MM.1S (cell line): ENCODE data around the gene CHCHD6.

ENCODE experiments used
- DNase-seq: peaks from one replicate; pipeline ENCODE4 v3.0.0-alpha.2; 2015
- H2AFZ ChIP-seq: fragments of 300-600 bp; sonication (generic); 2 replicates; pipeline ENCODE4 v1.6.0; 2016; ENCODE audit warnings: antibody characterized with exemption, low read length
- H3F3A ChIP-seq: fragments of 300-600 bp; sonication (generic); 2 replicates; pipeline ENCODE4 v1.6.1; 2016; ENCODE audit warnings: mild to moderate bottlenecking, antibody characterized with exemption, low read length, moderate library complexity, mixed read lengths; ENCODE audit not compliant: insufficient read depth
- H3K27ac ChIP-seq: fragments of 300-600 bp; sonication (generic); 2 replicates; pipeline ENCODE4 v1.5.1; 2016; ENCODE audit warnings: mild to moderate bottlenecking, low read length
- H3K27me3 ChIP-seq: fragments of 300-600 bp; sonication (generic); replicated peaks from 2 replicates; pipeline ENCODE4 v1.6.0; 2016; ENCODE audit warnings: low read length; ENCODE audit not compliant: insufficient read depth
- H3K36me3 ChIP-seq: fragments of 300-600 bp; sonication (generic); replicated peaks from 2 replicates; pipeline ENCODE4 v1.6.1; 2016; ENCODE audit warnings: mild to moderate bottlenecking, low read length, mixed read lengths; ENCODE audit not compliant: insufficient read depth
- H3K4me1 ChIP-seq: fragments of 300-600 bp; sonication (generic); 2 replicates; pipeline ENCODE4 v1.6.1; 2016; ENCODE audit warnings: low read length, mixed read lengths
- H3K4me2 ChIP-seq: fragments of 300-600 bp; sonication (generic); 2 replicates; pipeline ENCODE4 v1.6.0; 2016; ENCODE audit warnings: low read depth, low read length
- H3K4me3 ChIP-seq: fragments of 300-600 bp; sonication (generic); 2 replicates; pipeline ENCODE4 v1.5.1; 2016; ENCODE audit warnings: low read length, mixed read lengths
- H3K79me2 ChIP-seq: fragments of 300-600 bp; sonication (generic); 2 replicates; pipeline ENCODE4 v1.6.1; 2016; ENCODE audit warnings: mixed run types, low read length, mixed read lengths
- H3K9ac ChIP-seq: fragments of 300-600 bp; sonication (generic); 2 replicates; pipeline ENCODE4 v1.6.1; 2016; ENCODE audit warnings: low read length, mixed read lengths
- H3K9me2 ChIP-seq: fragments of 300-600 bp; sonication (generic); replicated peaks from 2 replicates; pipeline ENCODE4 v1.6.1; 2016; ENCODE audit warnings: mild to moderate bottlenecking, low read length, mixed read lengths; ENCODE audit not compliant: insufficient read depth
- H3K9me3 ChIP-seq: fragments of 300-600 bp; sonication (generic); replicated peaks from 2 replicates; pipeline ENCODE4 v1.6.1; 2016; ENCODE audit warnings: mild to moderate bottlenecking, low read length, mixed read lengths; ENCODE audit not compliant: insufficient read depth
- H4K20me1 ChIP-seq: fragments of 300-600 bp; sonication (generic); 2 replicates; pipeline ENCODE4 v1.6.1; 2016; ENCODE audit warnings: mild to moderate bottlenecking, low read length, moderate library complexity, mixed read lengths; ENCODE audit not compliant: insufficient read depth
- EZH2 ChIP-seq: fragments of 300-600 bp; sonication (generic); optimal IDR thresholded peaks from 2 replicates; pipeline ENCODE3; 2017; ENCODE audit warnings: low read depth, mild to moderate bottlenecking, antibody characterized with exemption, low read length, mixed read lengths
- EZH2phosphoT487 ChIP-seq: fragments of 300-600 bp; sonication (generic); IDR thresholded peaks from 2 replicates; pipeline ENCODE4 v1.6.1; 2018; ENCODE audit warnings: antibody characterized with exemption, low read length
- TF ChIP-seq, protein P1 (sequence below): fragments of 300-600 bp; sonication (generic); IDR thresholded peaks from 2 replicates; pipeline ENCODE4 v1.5.1; 2016; ENCODE audit warnings: antibody characterized with exemption, low read length, mixed read lengths

Gene CHCHD6

DNA sequence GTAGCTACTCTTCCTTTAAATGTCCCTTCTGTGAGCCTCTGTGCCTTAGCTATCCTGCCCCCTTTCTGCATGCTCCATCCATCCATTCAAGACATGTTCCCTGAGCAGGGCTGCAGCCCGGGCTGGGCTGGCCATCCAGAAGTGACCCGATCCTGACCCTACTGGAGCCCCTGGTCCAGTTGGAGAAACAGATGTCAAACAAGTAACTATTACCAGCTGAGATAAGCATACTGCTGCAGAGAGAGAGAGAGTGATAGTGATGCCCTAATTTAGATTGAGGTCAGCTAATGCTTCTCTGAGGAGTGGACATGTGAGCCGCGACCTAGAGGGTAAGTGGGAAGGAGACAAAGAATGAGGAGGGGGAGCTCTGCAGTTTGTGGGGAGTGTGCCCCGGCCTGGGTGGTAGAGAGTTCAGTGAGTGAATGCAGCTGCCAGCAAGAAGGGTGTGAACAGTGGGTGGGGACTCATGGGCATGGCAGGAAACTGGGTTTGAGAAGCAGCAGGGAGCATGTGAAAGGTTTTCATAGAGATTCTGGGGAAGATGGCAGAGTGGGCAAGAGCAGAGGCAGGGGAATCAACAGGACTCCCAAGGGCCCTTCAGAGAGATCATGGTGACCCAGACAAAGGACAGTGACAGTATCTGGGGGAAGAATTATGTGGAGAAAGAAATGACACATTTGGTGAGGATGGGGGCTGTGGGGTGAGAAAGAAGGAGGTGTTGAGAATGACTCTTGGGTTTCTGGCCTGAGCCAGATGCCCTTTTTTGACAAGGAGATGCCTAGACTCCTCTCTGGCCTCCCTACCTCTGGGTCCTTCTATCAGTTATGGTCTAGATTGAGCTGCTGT, 44.9 kb downstream of the CHCHD6 start:
- no peaks in the 10 kb centered on the region for H4K20me1 ChIP-seq
- no peaks in the 10 kb centered on the region for H3F3A ChIP-seq
- no peak overlapping the region for H3K27ac ChIP-seq
- no peaks in the 10 kb centered on the region for H3K36me3 ChIP-seq
- no peaks in the 10 kb centered on the region for H3K4me1 ChIP-seq
- H3K79me2 ChIP-seq: no peaks in the 10 kb centered on the region
- H2AFZ ChIP-seq: no peak overlapping the region
- no peak overlapping the region for H3K4me3 ChIP-seq
- no peaks in the 10 kb centered on the region for H3K9me3 ChIP-seq
- H3K9ac ChIP-seq: no peak overlapping the region
- H3K27me3 ChIP-seq: no peaks in the 10 kb centered on the region
- H3K9me2 ChIP-seq: no peaks in the 10 kb centered on the region
- no peak for DNase-seq
- no peak overlapping the region for H3K4me2 ChIP-seq
- TF ChIP-seq EZH2phosphoT487: no peak
- TF ChIP-seq, protein P1, sequence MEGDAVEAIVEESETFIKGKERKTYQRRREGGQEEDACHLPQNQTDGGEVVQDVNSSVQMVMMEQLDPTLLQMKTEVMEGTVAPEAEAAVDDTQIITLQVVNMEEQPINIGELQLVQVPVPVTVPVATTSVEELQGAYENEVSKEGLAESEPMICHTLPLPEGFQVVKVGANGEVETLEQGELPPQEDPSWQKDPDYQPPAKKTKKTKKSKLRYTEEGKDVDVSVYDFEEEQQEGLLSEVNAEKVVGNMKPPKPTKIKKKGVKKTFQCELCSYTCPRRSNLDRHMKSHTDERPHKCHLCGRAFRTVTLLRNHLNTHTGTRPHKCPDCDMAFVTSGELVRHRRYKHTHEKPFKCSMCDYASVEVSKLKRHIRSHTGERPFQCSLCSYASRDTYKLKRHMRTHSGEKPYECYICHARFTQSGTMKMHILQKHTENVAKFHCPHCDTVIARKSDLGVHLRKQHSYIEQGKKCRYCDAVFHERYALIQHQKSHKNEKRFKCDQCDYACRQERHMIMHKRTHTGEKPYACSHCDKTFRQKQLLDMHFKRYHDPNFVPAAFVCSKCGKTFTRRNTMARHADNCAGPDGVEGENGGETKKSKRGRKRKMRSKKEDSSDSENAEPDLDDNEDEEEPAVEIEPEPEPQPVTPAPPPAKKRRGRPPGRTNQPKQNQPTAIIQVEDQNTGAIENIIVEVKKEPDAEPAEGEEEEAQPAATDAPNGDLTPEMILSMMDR: no peak
- no peak for TF ChIP-seq EZH2

DNA sequence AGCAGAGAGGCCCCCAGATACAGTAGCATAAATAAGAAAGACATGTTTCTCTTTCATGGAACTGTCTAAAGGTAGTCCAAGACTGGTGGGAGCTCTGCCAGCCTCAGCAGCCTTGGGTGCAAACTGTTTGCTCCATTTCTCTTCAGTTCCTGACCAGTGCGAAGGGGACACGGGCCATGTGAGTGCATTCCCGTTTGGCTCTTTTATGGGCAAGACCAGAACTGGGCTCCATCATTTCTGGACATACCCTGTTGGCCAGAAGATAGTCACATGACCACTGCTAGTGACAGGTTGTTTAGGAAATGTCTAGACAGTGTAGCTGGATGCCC, 45.5 kb downstream of the CHCHD6 start:
- no peak for DNase-seq
- H3K27me3 ChIP-seq: no peaks in the 10 kb centered on the region
- no peak overlapping the region for H2AFZ ChIP-seq
- no peaks in the 10 kb centered on the region for H4K20me1 ChIP-seq
- no peaks in the 10 kb centered on the region for H3K36me3 ChIP-seq
- H3K9me3 ChIP-seq: no peaks in the 10 kb centered on the region
- no peak overlapping the region for H3K9ac ChIP-seq
- H3F3A ChIP-seq: no peaks in the 10 kb centered on the region
- no peak overlapping the region for H3K27ac ChIP-seq
- TF ChIP-seq, protein P1: no peak
- TF ChIP-seq EZH2phosphoT487 (no peak), EZH2 (no peak)
- H3K4me1 ChIP-seq: no peaks in the 10 kb centered on the region
- no peak overlapping the region for H3K4me3 ChIP-seq
- no peaks in the 10 kb centered on the region for H3K9me2 ChIP-seq
- no peak overlapping the region for H3K4me2 ChIP-seq
- H3K79me2 ChIP-seq: no peaks in the 10 kb centered on the region

DNA sequence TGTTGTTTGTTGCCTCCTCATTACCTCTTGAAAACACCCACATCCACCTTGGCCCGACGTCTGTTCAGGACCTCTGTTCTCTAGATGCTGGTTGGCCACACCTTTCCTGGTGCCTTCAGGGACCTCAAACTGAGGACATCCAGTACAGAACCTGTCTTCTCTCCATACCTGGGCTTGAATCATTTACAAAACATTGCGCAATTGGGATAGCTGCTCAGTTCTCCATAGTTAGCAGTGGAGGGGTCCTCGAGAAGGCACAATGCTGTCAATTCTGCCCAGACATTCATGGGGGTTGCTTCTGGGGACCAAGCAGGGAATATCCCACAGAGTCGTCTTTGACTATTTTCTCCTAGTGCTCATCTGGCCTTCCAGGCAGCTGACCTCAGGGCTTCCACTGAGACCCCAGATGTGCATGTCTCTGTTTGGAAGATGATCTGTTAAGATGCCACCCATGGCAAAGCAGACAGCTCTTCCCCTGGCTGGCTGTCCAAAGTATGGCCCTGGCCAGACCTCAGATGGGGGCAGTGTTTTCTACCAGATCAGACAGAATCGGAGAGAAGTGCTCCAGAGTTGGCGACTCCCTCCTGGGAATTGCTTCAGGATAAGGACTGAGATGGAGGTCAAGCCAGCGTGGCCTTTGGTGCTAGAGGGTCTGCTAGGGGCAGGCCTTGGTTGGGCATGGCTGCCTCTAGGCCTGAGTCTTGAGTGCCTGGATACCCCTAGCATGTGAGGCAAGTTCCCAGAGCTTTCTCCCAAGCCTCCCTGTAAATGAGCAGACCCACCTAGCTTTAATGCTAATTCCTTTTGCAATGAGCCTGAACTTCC, 46.1 kb downstream of the CHCHD6 start:
- TF ChIP-seq EZH2phosphoT487: no peak
- TF ChIP-seq, protein P1: no peak
- TF ChIP-seq EZH2: no peak
- H3F3A ChIP-seq: no peaks in the 10 kb centered on the region
- H3K27ac ChIP-seq: no peak overlapping the region
- H3K36me3 ChIP-seq: no peaks in the 10 kb centered on the region
- H3K9ac ChIP-seq: no peak overlapping the region
- H3K27me3 ChIP-seq: no peaks in the 10 kb centered on the region
- no peak for DNase-seq
- no peaks in the 10 kb centered on the region for H3K9me2 ChIP-seq
- no peak overlapping the region for H2AFZ ChIP-seq
- H3K4me1 ChIP-seq: no peaks in the 10 kb centered on the region
- no peak overlapping the region for H3K4me2 ChIP-seq
- H3K4me3 ChIP-seq: no peak overlapping the region
- no peaks in the 10 kb centered on the region for H3K79me2 ChIP-seq
- H4K20me1 ChIP-seq: no peaks in the 10 kb centered on the region
- H3K9me3 ChIP-seq: no peaks in the 10 kb centered on the region
